Ovary (tissue), 9 donors: ENCODE results near the gene IST1. TPM values are rescaled to one million over a fixed set of nuclear protein-coding genes. Genes with fewer than 3 reads are reported as not detected.

Experiments used
- DNase-seq, 5 donors: peaks; one replicate each; pipeline ENCODE4 v3.0.0-alpha.2; 2019 to 2020
- H3K27ac ChIP-seq, 2 donors: fragments of 200-600 bp; one replicate each; pipeline versions ENCODE4 v1.5.1 to v1.8.0; 2019 to 2022
- H3K27me3 ChIP-seq: fragments of 200-600 bp; one replicate; pipeline ENCODE4 v1.8.0; 2022
- H3K36me3 ChIP-seq: fragments of 200-600 bp; sonication (generic); one replicate; pipeline ENCODE4 v1.5.1; 2019
- H3K4me1 ChIP-seq: one replicate; pipeline ENCODE4 v1.8.1; 2013; ENCODE audit warnings: mild to moderate bottlenecking, moderate library complexity; ENCODE audit not compliant: insufficient read depth
- H3K4me3 ChIP-seq: fragments of 200-600 bp; sonication (generic); one replicate; pipeline ENCODE4 v1.5.1; 2017
- H3K9me3 ChIP-seq, 2 donors: fragments of 200-600 bp in 1 of 2; sonication (generic) in 1 of 2; one replicate each; pipeline versions ENCODE4 v1.5.1 to v1.8.1; 2013 to 2019; ENCODE audit warnings: mild to moderate bottlenecking in 1 of 2, moderate library complexity in 1 of 2
- EP300 ChIP-seq: sonication (generic); formaldehyde crosslinking; IDR thresholded peaks from one replicate; pipeline ENCODE4 v1.6.1; 2017; ENCODE audit warnings: antibody characterized with exemption
- POLR2A ChIP-seq: fragments of 450-650 bp; IDR thresholded peaks from one replicate; pipeline ENCODE4 v1.6.1; 2017; ENCODE audit warnings: antibody characterized with exemption, mild to moderate bottlenecking, moderate library complexity
- WGBS, 3 donors: extraction: QIAGEN DNeasy Blood & Tissue Kit in 1 of 3; methylation state at CpG; one replicate each; pipeline versions ENCODE4 v1.1.5 to v1.1.7; 2013 to 2017; 5-methylcytosine and 5-hydroxymethylcytosine counted together
- intact Hi-C, 4 donors: fragments of 100-400 bp; cut with DNase I; formaldehyde crosslinking; loops; one replicate each; pipeline versions ENCODE4 v1.11.0 to v1.15.1; 2022 to 2023
- polyA plus RNA-seq, 2 donors: library from polyadenylated mRNA; stranded (reverse); fragments of 200-250 nt in 1 of 2; fragments of 350-450 nt in 1 of 2; fragmentation: Illumina TruSeq in 1 of 2; extraction: RNeasy Lipid Tissue Mini Kit (QIAGEN cat#74804) in 1 of 2; gene quantifications; one replicate each; pipeline ENCODE4 v1.2.3, GENCODE V29; 2013 to 2014
- total RNA-seq, 7 donors: library from RNA; depleted of rRNA in 2 of 7; stranded (reverse); fragments of >200 nt in 2 of 7; fragmentation: NEBNext Ultra II Directional in 3 of 7; extraction: Animal tissue kit (Norgen Biotek cat#: 25700) in 3 of 7; gene quantifications; one replicate each; pipeline versions ENCODE4 v1.1.0 to v1.2.4, GENCODE V29; 2016 to 2023
- TF ChIP-seq, protein P1 (sequence below), 3 donors: fragments of 450-650 bp in 2 of 3; fragments of 200-600 bp in 1 of 3; IDR thresholded peaks; one replicate each; pipeline versions ENCODE4 v1.5.1 to v1.8.0; 2016 to 2022; ENCODE audit warnings: antibody characterized with exemption in 3 of 3, mild to moderate bottlenecking in 1 of 3
- donor health status: DM: no; HTN: no; CAD: no; lungs with moderate emphysema.
- donor health status: DM: no; HTN: no; CAD: no.
- donor health status: Bipolar disorder and iron deficiency.
- donor health status: DM: yes; HTN: yes; CAD: no.
- donor health status: DM: no; HTN: no; CAD: no.
- donor health status: DM: yes; HTN: yes; CAD: no.

IST1 gene
- total and polyA plus RNA-seq, 9 donors = 119 to 324 (median 169) TPM

DNA sequence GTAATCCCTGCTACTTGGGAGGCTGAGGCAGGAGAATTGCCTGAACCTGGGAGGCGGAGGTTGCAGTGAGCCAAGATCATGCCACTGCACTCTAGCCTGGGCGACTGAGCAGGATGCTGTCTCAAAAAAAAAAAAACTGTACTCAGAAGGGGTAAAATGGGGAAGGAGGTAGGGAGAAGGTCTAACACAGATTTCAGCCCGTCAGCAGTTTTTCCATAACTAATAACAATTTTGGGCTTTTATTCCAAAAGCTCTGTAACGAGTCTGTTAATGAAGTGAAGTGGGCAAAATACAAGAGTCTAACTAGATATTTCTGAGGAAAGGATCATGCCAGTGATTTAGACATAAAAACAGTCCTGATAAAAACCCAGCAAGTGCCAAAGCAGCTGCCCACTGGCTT, 22.1 kb upstream of the IST1 start:
- Histone ChIP-seq H3K36me3 (no peaks in the 10 kb centered on the region), H3K27me3 (no peaks in the 10 kb centered on the region), H3K4me3 (no peak overlapping the region), H3K4me1 (no peaks in the 10 kb centered on the region), H3K27ac (no peak overlapping the region), H3K9me3 (no peaks in the 10 kb centered on the region)
- intact Hi-C loops = no loop called here
- 68 to 83% (median 79%) methylated on average over 4 of the region's 4 CpGs for WGBS, 3 donors
- DNase-seq = no peak
- TF ChIP-seq, protein P1, sequence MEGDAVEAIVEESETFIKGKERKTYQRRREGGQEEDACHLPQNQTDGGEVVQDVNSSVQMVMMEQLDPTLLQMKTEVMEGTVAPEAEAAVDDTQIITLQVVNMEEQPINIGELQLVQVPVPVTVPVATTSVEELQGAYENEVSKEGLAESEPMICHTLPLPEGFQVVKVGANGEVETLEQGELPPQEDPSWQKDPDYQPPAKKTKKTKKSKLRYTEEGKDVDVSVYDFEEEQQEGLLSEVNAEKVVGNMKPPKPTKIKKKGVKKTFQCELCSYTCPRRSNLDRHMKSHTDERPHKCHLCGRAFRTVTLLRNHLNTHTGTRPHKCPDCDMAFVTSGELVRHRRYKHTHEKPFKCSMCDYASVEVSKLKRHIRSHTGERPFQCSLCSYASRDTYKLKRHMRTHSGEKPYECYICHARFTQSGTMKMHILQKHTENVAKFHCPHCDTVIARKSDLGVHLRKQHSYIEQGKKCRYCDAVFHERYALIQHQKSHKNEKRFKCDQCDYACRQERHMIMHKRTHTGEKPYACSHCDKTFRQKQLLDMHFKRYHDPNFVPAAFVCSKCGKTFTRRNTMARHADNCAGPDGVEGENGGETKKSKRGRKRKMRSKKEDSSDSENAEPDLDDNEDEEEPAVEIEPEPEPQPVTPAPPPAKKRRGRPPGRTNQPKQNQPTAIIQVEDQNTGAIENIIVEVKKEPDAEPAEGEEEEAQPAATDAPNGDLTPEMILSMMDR (IDR thresholded peaks at IDR 0.05) = no peak
- TF ChIP-seq EP300 = no peak
- TF ChIP-seq POLR2A = no peak

DNA sequence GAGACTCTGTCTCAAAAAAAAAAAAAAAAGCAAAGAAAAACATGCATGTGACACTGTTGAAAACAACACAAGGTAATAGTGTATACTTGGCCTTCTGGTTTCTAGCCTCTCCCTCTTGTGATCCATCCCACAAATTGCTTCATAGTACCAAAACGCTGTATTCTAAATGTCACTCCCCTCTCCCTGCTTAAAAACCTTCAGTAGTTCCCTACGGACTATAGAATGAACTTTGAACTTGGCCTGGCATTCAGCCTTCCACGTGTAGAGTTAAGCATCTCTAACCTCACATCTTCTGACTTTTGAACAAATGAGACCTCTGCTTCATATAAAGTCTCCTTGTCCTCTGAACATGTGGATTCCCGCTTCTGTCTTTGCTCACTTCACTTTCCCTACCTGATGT, 16.4 kb upstream of the IST1 start:
- TF ChIP-seq EP300 = no peak
- TF ChIP-seq POLR2A = no peak
- TF ChIP-seq, protein P1 (IDR thresholded peaks at IDR 0.05) = no peak
- H3K27me3 ChIP-seq = no peaks in the 10 kb centered on the region
- whole genome bisulfite sequencing, 3 donors = 56 to 65% (median 58%) methylated on average over 4 of the region's 4 CpGs
- no peak for DNase-seq
- no peaks in the 10 kb centered on the region for H3K9me3 ChIP-seq
- no peak overlapping the region for H3K27ac ChIP-seq
- H3K4me1 ChIP-seq = no peaks in the 10 kb centered on the region
- no peaks in the 10 kb centered on the region for H3K36me3 ChIP-seq
- intact Hi-C loops = no loop called here
- H3K4me3 ChIP-seq = no peak overlapping the region

DNA sequence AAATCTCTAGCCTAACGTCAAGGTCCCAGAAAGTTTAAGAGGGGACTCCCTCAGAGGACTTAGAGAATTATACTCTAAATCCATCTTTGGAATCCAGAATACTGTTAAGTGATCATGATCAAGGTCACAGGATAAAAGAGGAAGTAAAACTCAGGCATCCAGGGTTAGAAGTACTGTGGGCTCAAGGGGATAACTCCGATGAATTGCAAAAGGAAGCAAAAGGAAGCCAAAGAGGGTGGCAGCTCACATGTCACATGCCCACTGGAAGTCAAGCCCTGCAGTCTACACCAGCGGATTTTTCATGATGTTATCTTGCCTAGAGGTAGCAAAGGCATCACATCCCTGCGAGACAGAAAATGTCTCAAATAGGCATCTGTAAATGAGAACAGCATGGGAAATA, 15.2 kb upstream of the IST1 start:
- no peak overlapping the region for H3K27ac ChIP-seq
- intact Hi-C loops = no loop called here
- no peaks in the 10 kb centered on the region for H3K27me3 ChIP-seq
- H3K4me3 ChIP-seq = no peak overlapping the region
- WGBS, 3 donors = 77 to 81% (median 80%) methylated on average over 4 of the region's 4 CpGs
- no peaks in the 10 kb centered on the region for H3K36me3 ChIP-seq
- no peak for DNase-seq
- TF ChIP-seq, protein P1 (IDR thresholded peaks at IDR 0.05) = no peak
- TF ChIP-seq EP300 (no peak), POLR2A (no peak)
- H3K9me3 ChIP-seq = no peaks in the 10 kb centered on the region
- no peaks in the 10 kb centered on the region for H3K4me1 ChIP-seq

DNA sequence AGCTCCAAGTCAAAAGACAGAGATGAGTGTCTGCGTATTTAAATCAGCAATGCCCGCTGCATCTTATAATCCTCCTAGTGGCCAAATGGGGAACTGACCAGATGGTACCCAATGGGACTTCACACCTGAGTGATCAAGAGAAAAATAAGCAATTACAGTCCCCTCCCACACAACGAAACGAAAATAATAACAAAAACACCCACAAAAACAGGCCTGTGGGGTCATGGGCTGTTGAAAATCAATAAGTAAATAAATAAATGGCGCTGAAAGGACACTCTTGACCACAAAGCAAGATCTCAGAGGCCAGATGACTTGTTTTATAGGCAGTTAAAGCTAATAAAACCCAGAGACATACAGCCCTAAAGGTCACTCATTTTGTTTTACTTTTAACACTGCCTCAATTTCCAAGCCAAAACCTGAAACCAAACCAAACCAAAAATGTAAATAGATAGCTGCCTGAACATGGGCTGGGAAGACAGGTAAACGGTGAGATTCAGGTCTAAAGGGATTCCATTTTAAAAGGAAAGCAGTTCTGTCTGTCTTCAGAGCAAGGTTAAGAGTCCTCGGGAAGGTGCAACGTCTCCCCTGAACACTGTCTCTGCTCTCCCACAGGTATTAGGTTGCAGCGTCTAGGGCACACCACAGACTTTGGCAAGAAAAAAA, 12.7 kb upstream of the IST1 start:
- no peaks in the 10 kb centered on the region for H3K9me3 ChIP-seq
- H3K27me3 ChIP-seq = no peaks in the 10 kb centered on the region
- intact Hi-C loops = no loop called here
- H3K36me3 ChIP-seq = no peaks in the 10 kb centered on the region
- TF ChIP-seq, protein P1 (IDR thresholded peaks at IDR 0.05) = peak; percentile 74 to 81 (median 77)
- no peak for TF ChIP-seq EP300
- H3K4me3 ChIP-seq = peak overlapping the region; percentile 90
- peak overlapping the region; percentile 97 to 100 for H3K27ac ChIP-seq
- H3K4me1 ChIP-seq = no peaks in the 10 kb centered on the region
- peak in 3 of 5 donors; percentile 33 to 74 (median 47) for DNase-seq
- WGBS, 3 donors = 6 to 10% (median 7%) methylated on average over 9 of the region's 9 CpGs
